Panc1 (cell line): ENCODE results near the gene RNF19B.

ENCODE experiments used
- CTCF ChIP-seq: fragments of 450-650 bp; IDR thresholded peaks from 2 replicates; pipeline ENCODE4 v1.5.1; 2017; ENCODE audit warnings: mild to moderate bottlenecking
- POLR2AphosphoS5 ChIP-seq: IDR thresholded peaks from 2 replicates; pipeline ENCODE4 v1.6.1; 2012; ENCODE audit warnings: mild to moderate bottlenecking, low read depth, low read length, moderate library complexity

DNA sequence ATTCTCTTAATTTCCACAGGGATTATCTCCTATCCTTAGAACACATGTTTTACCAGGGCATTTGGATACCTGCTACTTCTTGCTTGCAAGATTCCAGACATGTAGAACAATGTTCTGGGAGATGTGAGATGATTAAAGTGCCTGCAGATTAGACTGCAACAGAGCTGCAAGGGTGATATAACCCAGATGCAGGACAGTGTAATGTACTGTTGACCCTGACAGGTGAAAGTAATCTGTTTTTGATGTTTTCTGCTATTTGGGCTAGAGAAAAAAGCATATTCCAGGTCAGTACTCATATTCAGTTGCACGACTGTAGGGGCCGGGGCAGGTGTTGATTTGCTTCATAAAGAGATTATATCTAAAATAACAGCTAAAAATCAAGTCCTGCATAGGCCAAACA is 36.3 kb downstream of the RNF19B start:
- no peak for TF ChIP-seq CTCF
- TF ChIP-seq POLR2AphosphoS5, result no peak
